CD4-positive, alpha-beta T cell treated with Interleukin-12 subunit alpha and Interleukin-12 subunit beta, for 1 hour (primary cell): ENCODE measurements around the gene SEMA4C.
A peak's percentile ranks its signal among the peaks of the same experiment; 100 is the strongest.

Experiments used
- DNase-seq: peaks from one replicate; pipeline ENCODE4 v3.0.0-alpha.2; 2020

The SEMA4C gene

DNA sequence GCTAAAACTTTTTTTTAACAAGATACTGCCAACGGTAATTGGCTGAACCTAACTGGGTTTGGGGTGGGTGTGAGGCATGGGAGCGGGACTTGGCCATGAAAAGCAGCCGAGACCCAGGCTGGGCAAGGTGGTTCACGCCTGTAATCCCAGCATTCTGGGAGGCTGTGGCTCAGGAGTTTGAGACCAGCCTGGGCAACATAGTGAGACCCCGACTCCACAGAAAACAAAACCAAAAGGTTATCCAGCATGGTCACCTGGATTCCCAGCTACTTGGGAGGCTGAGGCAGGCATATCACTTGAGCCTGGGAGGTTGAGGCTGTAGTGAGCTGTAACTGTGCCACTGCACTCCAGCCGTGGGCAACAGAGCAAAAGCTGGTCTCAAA, 11.0 kb upstream of the SEMA4C start:
- no peak for DNase-seq

DNA sequence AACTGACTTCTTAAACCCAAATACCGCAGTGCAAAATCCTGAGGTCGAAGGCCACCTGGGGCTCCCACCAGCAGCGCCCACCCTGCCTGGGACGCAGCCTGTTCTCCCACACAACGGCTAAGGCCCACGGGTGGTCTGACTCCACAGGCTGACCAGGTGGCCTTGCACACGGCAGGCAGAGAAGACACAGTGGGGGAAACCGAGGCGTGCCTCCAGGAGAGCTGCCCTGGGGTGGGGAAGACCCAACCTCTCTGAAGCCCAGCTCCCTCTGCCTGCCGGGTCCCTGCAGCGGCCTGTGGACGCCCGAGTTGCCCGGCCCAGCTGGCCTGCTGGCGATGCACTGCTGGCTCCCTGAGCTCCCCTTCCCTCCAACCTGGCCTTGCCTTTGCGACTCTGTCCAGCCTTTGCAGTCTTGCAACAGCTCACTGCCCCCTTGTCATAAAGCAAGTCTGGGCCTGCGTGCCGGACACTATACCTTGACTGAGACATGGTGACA, 9.7 kb upstream of the SEMA4C start:
- no peak for DNase-seq

DNA sequence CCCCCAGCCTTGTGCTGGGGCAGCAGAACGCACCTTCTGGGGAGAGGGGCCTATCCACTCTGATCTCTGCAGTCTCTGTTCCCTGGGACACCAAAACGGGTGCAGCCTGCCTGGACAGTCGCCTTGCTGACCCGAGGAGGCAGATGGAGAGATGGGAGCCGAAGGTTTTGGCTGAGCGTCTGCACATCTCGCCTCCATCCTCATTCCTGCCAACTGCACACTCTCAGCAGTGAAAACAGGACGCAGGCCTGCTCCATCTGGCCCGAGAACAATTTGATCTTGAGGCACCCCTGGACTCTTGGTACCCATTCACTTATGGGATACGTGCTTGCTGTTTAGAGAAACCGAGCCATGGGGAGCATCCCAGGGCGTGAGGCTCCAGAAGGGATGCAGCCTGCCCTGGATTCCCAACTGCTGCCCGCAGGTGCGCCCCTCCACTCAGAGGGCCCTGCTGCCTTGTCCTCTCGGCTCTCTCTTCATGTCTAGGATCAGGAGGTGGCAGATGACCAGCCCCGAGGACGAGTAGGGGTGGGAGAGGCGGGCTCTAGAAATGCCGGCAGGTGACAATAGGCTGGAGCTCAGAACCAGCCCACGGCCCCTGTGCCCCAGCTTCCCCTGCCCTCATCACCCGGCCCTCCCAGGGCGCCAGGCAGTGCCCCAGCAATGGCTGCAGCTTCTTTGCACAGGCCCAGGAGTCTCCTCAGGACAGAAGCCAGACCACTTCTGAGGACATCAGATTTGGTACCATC, 9.1 kb upstream of the SEMA4C start:
- no peak for DNase-seq

DNA sequence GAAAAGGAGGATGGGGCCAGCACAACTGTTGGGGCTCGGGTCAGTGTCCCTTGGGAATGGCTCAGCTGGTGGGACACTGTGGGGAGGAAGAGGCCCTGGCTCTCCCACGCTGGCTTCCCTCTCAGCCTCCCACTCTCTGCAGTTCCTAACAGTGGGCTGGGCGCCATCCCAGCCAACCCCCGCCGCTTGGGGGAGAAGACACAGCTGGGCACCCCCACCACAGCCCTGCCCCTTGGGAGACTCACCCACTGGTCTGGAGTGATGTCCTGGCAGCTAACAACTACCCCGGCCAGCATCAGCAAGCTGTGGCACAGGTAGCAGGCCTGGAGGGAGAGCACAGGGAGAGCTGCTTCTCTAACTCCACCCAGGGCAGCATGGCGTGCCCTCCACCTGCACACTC, 8.3 kb upstream of the SEMA4C start:
- no peak for DNase-seq

DNA sequence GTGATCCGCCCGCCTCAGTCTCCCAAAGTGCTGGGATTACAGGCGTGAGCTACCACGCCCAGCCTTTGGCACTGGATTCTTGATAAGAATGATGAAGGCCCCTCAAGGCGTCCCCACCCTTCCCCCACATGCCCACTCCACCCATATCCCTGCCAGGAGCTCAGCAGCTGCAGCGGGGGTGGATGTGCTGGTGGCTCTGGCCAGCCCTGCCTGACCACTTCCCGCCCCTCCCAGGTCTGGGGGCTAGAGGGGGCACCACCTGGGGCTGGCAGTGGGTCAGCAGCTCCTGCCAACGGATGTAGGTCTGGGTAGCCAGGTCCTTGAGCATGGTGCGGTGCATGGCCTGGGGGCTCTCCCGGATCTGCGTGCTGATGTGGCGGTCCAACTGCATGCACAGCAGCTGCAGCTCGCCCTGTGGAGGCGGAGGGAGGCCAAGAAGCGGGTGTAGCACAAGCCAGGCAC, 7.8 kb upstream of the SEMA4C start:
- no peak for DNase-seq

DNA sequence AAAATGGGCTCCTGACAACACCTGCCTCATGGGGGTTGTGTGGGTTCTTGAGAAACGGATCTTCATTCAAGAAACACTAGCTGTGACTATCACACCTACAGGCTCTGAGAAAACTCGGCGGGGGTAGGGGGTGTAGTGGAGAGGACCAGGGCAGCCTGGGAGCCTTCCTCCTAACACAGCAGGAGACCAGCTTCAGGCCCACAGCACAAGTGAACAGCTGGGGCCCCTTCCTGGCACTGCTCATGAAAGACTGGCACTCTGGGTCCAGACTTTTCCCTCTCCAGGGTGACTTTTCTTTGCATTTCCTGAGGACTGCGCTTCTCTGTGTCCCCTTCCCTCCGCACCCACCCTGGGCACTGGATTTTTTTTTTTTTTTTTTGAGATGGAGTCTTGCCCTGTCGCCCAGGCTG, 7.2 kb upstream of the SEMA4C start:
- no peak for DNase-seq

DNA sequence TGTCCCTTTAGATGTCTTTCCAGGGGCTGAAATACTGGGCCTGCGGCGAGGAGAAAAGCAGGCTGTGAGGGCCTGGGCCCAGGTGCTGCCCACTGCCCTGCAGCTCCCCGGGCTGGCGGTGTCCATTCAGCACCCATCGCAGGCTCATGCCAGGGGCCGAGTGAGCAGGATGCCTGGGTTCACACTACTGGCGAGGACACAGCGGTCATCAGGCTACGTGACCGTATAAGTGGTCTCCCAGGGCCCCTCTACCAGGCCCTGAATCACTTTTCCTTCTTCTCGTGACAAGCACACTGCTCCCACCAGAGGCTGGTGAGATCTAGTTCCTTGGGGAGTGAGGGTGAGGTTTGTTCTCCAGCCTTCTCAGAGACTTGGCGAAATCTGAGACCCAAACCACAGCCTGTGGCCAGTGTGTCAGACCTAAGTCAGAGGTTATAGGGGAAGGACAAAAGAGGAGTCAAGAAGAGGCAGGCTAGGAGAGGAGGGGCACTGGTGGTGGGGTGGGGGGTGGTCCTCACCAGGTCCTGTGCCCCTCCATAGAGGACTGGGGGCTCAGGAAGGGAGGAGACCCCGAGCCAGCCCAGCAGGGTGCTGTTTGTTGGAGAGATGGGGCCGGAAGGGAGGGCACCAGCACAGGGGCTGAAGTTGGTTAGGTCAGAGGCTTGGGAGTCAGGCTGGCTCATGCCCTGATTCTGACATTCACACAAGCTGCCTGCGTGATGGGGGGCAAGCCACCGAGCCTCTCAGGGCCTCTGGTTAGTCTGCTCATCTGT, 6.6 kb upstream of the SEMA4C start:
- DNase-seq: no peak

DNA sequence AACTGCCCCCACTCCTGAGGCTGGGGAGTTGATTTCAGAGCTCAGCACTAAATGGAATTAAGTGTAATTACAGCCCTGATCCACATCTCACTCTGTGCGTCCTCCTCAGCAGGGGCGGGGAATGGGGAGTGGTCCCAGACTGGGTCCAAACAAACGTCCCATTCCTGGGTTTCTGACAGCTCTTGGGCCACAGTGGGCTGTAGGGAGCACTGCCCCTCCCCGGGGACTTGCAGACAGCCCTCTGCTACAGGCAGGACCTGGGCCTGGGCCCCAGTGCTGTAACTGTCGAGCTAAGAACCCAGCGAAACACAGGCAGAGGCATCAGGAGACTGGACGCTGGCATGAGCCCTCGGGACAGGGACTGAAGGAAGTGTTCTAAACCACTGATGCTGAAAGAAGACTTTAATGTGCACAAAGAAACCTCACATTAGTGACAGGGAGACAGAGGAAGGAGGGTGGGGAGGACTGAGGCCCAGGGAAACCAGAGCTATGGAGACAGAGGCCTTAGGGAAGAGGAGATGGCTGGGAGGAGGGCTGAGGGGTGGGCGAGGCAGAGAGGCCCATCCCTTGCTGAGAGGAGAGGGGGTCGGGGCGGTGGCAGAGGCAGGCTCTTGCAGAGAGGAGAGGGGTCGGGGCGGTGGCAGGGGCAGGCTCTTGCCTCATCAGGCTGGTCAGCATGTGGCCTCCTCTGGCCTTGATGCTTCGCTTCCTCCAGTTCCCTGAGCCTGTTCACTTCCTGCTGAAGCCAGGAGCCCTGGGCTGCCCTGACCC, 5.8 kb upstream of the SEMA4C start:
- no peak for DNase-seq

DNA sequence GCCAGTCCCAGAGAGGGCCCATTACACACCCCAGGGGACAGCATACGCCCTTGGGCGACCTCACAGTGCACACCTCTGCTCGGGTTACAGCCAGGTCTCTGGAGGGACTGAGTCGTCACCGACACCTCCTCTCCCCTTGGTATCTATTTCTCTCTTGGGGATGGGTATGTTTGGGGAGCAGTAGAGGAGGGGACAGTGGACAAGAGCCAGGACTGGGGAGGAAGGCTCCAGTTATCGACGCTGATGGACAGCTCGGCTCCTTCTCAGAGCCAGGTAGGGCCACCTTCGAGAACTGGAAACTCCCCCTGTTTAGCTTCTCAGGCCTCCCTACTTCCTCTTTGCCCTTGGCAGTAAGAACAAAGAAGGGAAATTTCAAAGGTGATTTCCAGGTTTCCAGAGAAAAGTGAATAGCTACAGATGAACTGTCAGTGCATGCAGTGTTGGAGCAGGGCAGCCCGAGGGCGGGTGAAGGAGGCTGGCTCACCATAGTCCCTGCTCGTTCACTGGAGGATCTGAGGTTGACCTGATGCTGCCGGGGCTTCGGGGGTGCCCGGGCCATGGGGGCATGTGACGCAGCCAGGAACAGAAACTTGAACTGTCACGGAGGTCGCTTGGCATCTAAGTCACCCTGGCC, 4.4 kb upstream of the SEMA4C start:
- no peak for DNase-seq

DNA sequence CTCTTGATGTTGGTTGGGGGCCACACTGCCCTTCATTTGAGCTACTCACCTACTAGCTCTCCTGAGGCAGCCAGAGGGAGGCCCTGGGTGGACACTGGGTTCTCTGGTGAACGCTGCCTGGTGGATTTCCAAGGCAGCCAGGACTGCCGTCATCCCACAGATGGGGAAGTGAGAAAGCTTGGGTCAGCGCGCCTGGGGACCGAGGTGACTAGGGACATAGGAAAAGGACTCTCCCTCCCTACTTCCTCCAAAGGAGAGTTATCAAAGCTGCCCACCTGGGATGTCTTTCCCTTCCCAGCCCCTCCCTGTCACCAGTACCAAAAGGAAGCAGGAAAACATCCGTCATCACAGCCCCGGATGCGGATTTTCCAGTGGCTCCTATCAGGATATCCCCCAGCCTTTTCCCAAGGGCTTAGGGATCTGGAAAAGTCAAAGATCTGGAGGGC, 3.8 kb upstream of the SEMA4C start:
- DNase-seq: no peak

DNA sequence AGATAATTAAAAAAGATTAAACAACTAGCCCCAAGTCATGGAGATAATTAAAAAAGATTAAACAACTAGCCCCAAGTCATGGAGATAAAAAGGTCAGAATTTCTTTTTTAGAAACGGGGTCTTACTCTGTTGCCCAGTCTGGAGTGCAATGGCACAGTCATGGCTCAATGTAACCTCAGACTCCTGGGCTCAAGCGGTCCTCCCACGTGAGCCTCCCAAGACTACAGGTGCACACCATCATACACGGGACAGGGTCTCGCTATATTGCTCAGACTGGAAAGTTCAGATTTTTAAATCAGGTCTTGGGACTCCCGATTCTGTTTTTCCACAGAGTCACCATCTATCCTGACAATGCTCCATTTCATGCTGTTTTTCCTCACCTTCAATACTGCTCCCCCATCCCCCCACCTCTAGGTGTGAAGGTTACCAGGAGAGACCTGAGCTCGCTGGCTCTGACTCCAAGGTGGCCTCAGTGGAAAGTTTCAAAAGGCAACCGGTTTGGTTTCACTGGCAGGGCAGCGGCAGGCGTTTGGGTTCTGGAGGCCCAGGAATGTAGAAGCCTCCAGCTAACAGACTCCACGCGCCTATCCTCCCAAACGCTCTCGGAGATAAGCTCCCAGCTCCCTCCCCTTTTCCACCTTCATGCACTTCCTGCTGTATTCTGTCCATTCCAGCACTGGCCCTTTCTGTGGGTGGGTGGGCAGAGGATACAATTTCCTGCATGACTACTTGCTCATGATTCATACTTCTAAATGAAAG, 2.9 kb upstream of the SEMA4C start:
- DNase-seq: no peak

DNA sequence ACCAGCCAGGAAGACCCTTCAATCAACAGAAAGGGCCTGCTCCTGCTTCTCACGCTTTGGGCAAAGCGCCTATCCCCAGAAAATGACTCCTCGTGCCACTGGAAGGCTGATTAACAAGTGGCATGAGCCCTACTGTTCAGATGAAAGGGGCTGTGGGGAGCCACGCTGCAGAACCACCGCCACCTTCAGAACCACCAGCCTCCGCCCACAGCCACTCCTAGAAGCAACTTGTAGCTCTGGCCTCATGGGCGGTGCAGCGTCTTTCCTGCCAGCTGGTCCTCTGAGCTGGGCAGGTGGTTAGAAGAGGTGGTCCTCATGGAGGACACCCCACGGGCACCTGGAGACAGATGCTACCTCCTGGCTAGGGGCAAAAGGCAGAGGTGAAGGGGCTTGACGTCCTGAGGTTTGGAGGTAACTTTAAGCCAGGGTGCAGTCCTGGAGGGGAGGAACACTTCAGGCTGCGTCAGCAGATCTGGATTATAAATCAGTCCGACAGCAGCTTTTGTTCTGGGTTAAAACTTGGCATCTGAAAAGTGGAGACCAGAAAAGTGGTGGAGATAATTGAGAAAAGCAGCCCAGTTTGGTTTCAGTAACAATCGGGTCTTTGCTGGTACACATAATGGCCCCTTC, 861 bp upstream of the SEMA4C start:
- DNase-seq: peak; percentile 74

DNA sequence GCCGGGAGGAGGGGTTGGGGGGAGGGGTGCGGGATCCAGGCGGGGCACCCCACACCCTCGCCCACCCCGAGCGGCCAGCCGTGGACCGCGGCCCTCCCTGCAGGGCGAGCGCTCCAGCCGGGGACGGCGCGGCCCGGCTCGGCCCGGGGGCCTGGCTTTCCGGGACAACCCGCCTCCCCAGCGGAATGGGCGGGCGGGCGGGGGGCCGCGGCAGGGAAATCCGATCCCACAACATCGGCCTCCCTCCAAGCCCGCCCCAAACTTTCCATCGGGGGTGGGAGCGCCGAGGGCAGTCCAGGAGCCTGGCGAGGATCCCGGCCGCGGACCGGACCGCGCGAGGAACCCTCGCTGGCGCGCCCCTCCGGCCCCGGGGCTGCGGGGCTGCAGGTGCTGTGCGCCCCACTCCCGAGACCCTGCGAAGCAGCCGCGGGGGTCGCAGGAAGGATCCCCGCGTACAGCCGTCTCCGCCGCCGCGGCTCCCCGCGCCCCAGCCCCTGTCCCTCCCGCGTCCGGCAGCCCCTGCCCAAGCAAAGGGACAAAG, 529 bp downstream of the SEMA4C start:
- no peak for DNase-seq

DNA sequence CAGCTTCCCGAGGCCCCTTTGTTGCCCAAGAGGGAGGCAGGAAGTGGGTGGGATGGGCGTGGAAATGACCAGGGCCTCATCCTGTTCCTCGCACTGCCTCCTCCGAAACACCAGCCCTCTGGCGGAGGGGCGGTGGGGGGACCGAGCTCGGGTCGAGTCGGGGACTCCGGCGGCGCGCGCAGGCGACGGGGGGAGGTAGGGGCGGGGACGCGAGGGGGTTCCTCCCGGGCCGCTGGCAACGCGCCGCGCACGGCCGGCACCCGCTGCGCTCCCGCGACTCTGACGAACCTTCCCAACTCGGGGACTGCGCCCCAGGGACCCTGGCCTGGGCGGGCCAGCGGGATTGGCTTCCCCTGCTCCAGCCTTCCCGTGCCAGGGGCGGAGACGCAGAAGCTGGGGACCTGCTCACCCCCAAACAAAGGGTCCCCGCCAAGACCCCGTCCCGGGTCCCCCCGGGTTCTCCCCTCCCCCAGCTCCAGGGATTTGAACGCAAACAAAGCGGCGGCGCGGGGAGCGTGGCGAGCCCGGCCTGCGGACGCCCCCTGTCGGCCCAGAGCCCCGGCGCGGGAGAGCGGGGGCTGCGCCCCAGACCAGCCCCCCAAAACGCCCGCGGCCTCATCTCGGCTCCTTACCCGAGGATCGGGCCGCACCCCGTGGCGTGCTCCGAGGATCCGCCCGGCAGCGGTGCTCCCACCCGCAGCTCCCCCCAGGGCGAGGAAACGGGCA, 1.2 kb downstream of the SEMA4C start:
- DNase-seq: peak; percentile 66

DNA sequence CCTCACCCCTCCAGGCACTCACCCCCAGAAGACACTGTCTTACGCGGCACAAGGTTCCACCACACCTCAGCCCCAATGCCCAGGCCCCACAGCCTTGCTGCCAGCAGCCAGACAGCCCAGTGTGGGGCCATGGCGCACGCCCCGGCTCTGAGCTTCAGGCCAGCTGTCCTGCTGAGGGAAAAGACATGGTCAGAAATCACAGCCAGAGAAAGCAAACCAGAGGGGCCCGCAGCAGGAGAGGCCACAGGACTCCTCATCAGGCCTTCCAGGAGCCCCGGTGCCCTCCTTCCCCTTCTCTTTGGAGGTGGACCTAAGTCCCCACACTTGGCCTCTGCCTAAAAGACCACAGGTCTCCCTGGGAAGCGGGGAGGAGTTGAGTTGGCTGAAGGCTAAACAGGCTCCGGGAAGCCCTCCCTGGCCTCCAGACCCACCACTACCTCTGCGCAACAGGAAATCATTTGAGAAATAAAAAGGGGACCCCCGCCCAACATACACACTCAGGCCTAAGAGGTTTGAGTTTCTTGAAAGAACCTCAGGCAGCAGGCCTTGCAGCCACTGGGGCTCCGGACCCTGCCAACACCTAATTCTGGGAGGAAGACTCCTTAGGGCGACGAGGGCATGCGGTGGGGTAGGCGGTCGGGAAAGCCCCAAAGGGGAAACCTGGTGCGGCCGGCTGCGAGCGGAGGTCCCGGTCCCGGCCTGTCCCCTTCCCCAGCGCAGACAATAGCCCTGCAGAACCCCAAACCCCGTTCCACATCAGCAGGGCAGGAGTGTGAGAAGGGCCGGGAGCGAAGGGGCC, 1.9 kb downstream of the SEMA4C start:
- DNase-seq: no peak

DNA sequence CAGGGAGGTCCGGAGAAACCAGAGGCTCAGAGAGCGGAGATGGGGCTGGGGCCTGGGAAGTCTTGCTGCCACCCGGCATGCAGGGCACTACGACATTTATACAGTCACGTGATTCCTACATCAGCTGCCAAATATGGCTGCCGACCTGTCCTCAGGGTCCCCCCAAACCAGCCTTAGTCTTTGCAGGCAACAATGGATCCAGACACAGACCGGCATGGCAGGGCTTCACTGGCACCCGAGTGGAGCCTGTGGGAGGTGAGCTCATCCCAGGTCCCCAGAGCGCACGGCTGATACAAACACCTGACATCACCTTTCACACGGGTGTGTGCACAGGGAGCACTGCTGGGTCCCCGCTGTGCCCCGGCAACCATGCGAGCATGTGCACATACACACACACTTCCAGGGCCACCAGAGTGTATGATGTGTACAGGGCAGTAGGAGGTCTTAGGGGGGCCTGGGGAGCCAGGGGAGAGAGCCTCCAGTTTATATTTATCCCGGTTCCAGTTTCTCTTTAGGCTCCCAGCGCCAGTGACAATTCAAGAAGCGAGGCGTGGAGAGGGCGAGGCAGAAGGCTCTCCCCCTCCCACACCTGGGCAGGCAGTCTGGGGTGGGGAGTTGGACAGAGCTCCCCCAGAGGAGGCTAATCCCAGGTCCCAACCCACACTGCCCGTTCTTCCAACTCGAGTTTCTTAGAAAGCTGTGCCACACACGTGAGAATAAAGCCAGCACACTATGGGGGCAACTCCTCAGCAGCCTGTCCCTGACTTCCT, 2.7 kb downstream of the SEMA4C start:
- DNase-seq: no peak

DNA sequence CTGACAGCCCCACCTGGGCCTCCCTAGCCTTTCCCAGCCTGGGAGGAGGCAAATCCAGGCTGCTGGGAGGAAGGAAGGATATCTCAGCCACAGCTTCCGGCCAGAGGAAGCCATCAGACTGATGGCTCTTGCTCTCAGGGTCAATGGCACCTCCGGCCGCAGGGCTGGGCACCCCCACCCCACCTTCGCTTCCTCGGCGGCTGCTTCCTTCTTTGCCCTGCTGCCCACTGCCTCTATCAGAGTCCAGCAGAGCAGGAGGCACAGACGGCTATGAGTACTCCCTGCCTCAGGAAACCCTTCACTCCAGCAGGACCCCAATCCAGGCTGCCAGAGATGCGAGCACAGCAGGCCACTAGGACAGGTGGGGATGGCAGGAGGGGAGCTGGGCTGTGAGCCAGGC, 3.3 kb downstream of the SEMA4C start:
- no peak for DNase-seq

DNA sequence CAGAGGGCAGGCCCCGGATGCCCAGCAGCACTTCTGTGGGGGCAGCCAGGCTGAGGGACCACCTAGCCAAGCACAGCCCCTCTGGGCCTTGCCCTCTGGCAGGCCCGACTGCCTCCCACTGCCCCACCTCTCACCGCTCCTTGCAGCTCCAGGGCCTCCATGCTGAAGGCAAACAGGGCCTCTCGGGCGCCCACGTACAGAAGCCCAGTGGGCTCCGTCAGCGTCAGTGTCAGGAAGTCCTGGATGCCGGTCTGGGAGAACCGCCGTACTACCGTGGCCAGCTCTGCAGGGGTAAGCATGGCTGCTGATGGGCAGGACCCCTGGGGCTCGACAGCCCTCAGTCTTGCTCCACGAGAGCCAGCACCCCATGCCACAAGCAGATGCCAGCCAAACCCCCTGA, 3.7 kb downstream of the SEMA4C start:
- no peak for DNase-seq

DNA sequence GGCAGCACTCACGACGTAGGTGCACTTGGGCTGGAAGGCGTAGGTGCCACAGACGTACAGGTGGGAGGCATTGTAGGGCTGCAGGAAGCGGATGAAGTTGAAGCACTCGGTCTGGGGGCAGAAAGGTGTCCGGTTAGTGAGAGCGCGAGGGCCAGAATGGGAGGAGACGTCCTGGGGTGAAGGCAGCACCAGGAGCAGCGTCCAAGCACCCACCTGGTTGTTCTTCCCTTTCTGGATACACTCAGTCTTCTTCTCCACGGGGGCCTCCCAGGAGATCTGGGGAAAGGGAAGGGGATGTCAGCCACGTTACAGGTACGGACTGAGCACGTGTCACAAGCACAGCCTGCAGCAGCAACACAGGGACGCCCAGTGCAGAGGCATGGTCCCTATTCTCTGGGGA, 4.2 kb downstream of the SEMA4C start:
- no peak for DNase-seq
